CD14-positive monocyte (primary cell): ENCODE measurements around the gene FLRT1. TPM values are rescaled to one million over a fixed set of nuclear protein-coding genes. Genes with fewer than 3 reads are reported as not detected.
A peak's percentile ranks its signal among the peaks of the same experiment; 100 is the strongest.

ENCODE experiments used
- DNase-seq, 3 donors: peaks; one replicate each; pipeline ENCODE4 v3.0.0-alpha.2; 2011 to 2022
- H2AFZ ChIP-seq: 2 replicates; pipeline ENCODE4 v1.6.0; 2012; ENCODE audit warnings: mild to moderate bottlenecking, low read depth, low read length, inconsistent platforms; ENCODE audit not compliant: insufficient read depth, poor library complexity, severe bottlenecking
- H3K27ac ChIP-seq, 2 donors: 1 replicate in 1 of 2; 2 replicates in 1 of 2; pipeline ENCODE4 v1.5.1; 2012 to 2013; ENCODE audit warnings: low read length in 2 of 2, control low read depth in 1 of 2, inconsistent platforms in 1 of 2, low read depth in 1 of 2, mild to moderate bottlenecking in 1 of 2
- H3K27me3 ChIP-seq, 2 donors: one replicate each; pipeline versions ENCODE4 v1.6.0 to v1.6.1; 2011 to 2013; ENCODE audit warnings: low read length in 2 of 2; ENCODE audit not compliant: control insufficient read depth in 2 of 2, insufficient read depth in 2 of 2
- H3K36me3 ChIP-seq, 2 donors: replicated peaks in 1 of 2; 1 replicate in 1 of 2; 2 replicates in 1 of 2; pipeline versions ENCODE4 v1.5.1 to v1.6.1; 2012 to 2013; ENCODE audit warnings: low read length in 2 of 2, control low read depth in 1 of 2, inconsistent platforms in 1 of 2, mild to moderate bottlenecking in 1 of 2; ENCODE audit not compliant: insufficient read depth in 2 of 2, control insufficient read depth in 1 of 2
- H3K4me1 ChIP-seq, 2 donors: 1 replicate in 1 of 2; 2 replicates in 1 of 2; pipeline versions ENCODE4 v1.5.1 to v1.6.1; 2012 to 2013; ENCODE audit warnings: low read length in 2 of 2, control low read depth in 1 of 2, inconsistent platforms in 1 of 2, mild to moderate bottlenecking in 1 of 2, moderate library complexity in 1 of 2; ENCODE audit not compliant: insufficient read depth in 2 of 2, control insufficient read depth in 1 of 2
- H3K4me2 ChIP-seq: replicated peaks from 2 replicates; pipeline ENCODE3; 2012; ENCODE audit warnings: low read length, moderate library complexity, mild to moderate bottlenecking; ENCODE audit not compliant: poor library complexity, severe bottlenecking; ENCODE audit errors: extremely low read depth
- H3K4me3 ChIP-seq, 3 experiments: fragments of 200-600 bp in 1 of 3; sonication (generic) in 1 of 3; replicated peaks in 1 of 3; 1 replicate in 2 of 3; 2 replicates in 1 of 3; pipeline ENCODE4 v1.5.1; 2011 to 2013; ENCODE audit warnings: low read length in 3 of 3, mild to moderate bottlenecking in 3 of 3, control low read depth in 2 of 3, low read depth in 2 of 3, inconsistent platforms in 1 of 3, moderate library complexity in 1 of 3
- H3K79me2 ChIP-seq: 2 replicates; pipeline ENCODE4 v1.6.0; 2012; ENCODE audit warnings: mild to moderate bottlenecking, control low read depth, inconsistent platforms, low read length, moderate library complexity; ENCODE audit not compliant: insufficient read depth
- H3K9ac ChIP-seq: 2 replicates; pipeline ENCODE4 v1.6.0; 2017; ENCODE audit warnings: low read length, mild to moderate bottlenecking; ENCODE audit not compliant: insufficient read depth, poor library complexity, severe bottlenecking
- H3K9me3 ChIP-seq, 2 donors: replicated peaks in 1 of 2; 1 replicate in 1 of 2; 2 replicates in 1 of 2; pipeline versions ENCODE4 v1.5.1 to v1.6.1; 2012 to 2013; ENCODE audit warnings: low read length in 2 of 2, control low read depth in 1 of 2; ENCODE audit not compliant: control insufficient read depth in 1 of 2, insufficient read depth in 1 of 2
- H4K20me1 ChIP-seq: 2 replicates; pipeline ENCODE4 v1.6.0; 2012; ENCODE audit warnings: mild to moderate bottlenecking, low read length, control low read depth, moderate library complexity; ENCODE audit not compliant: insufficient read depth
- H3K27ac Mint-ChIP-seq, 7 donors: one replicate each; pipeline ENCODE4 v1.8.0; 2020; ENCODE audit warnings: mild to moderate bottlenecking in 7 of 7, mixed read lengths in 7 of 7, moderate library complexity in 6 of 7, inconsistent platforms in 2 of 7
- H3K27me3 Mint-ChIP-seq, 3 donors: one replicate each; pipeline ENCODE4 v1.8.0; 2021 to 2022; ENCODE audit warnings: low read depth in 3 of 3, mild to moderate bottlenecking in 3 of 3, mixed read lengths in 3 of 3, moderate library complexity in 3 of 3, inconsistent platforms in 1 of 3
- H3K36me3 Mint-ChIP-seq, 2 donors: one replicate each; pipeline ENCODE4 v1.8.0; 2020; ENCODE audit warnings: mixed read lengths in 2 of 2, inconsistent platforms in 1 of 2, mild to moderate bottlenecking in 1 of 2
- H3K4me1 Mint-ChIP-seq: one replicate; pipeline ENCODE4 v1.8.0; 2020; ENCODE audit warnings: mild to moderate bottlenecking, mixed read lengths
- H3K4me3 Mint-ChIP-seq, 2 donors: one replicate each; pipeline ENCODE4 v1.8.0; 2020; ENCODE audit warnings: mild to moderate bottlenecking in 2 of 2, mixed read lengths in 2 of 2, moderate library complexity in 1 of 2
- H3K9me3 Mint-ChIP-seq, 7 donors: one replicate each; pipeline ENCODE4 v1.8.0; 2020 to 2022; ENCODE audit warnings: mixed read lengths in 7 of 7, mild to moderate bottlenecking in 6 of 7, moderate library complexity in 6 of 7, inconsistent platforms in 2 of 7
- CTCF ChIP-seq: fragments of 200-600 bp; IDR thresholded peaks from one replicate; pipeline ENCODE4 v1.8.0; 2022; ENCODE audit warnings: antibody characterized with exemption, mild to moderate bottlenecking
- WGBS: methylation state at CpG from one replicate; pipeline ENCODE4 v1.1.5; 2013; ENCODE audit warnings: missing lambda C conversion rate; ENCODE audit not compliant: insufficient coverage; 5-methylcytosine and 5-hydroxymethylcytosine counted together
- intact Hi-C, 2 donors: fragments of 100-400 bp; cut with micrococcal nuclease; formaldehyde crosslinking; loops; one replicate each; pipeline versions ENCODE4 v1.15.0 to v1.15.1; 2023
- polyA plus RNA-seq, 3 donors: library from polyadenylated mRNA; depleted of rRNA in 1 of 3; unstranded in 2 of 3; stranded (reverse) in 1 of 3; fragments of 300-500 nt in 2 of 3; fragments of >200 nt in 1 of 3; fragmentation: Illumina TruSeq in 2 of 3; gene quantifications; 1 replicate in 2 of 3; 2 replicates in 1 of 3; pipeline ENCODE4 v1.2.3, GENCODE V29; 2012 to 2021

Gene FLRT1
- polyA plus RNA-seq, 3 donors: not detected

- H3K36me3 ChIP-seq: no peaks in the 10 kb centered on the region
- no peak for DNase-seq
- H3K36me3 Mint-ChIP-seq: peaks cover 0 to 3% of the 10 kb centered on the region in 2 donors
- H3K79me2 ChIP-seq: no peaks in the 10 kb centered on the region
- intact Hi-C loops: no loop called here
- peaks cover 0 to 6% (median 0%) of the 10 kb centered on the region in 7 donors for H3K9me3 Mint-ChIP-seq
- no peak for TF ChIP-seq CTCF
- peak overlapping the region; percentile 13 to 74 (median 42) for H3K4me3 ChIP-seq
- H3K9ac ChIP-seq: peak overlapping the region; percentile 55
- H3K27me3 ChIP-seq: peaks cover 11 to 36% of the 10 kb centered on the region in 2 donors
- H3K27me3 Mint-ChIP-seq: peaks cover 34 to 48% (median 35%) of the 10 kb centered on the region in 3 donors
- H3K9me3 ChIP-seq: peaks cover 0 to 5% of the 10 kb centered on the region in 2 donors
- WGBS: 16% methylated on average over 33 of the region's 35 CpGs
- peak overlapping the region; percentile 83 for H3K4me2 ChIP-seq
- peaks cover 11 to 14% of the 10 kb centered on the region in 2 donors for H3K4me1 ChIP-seq
- H3K4me3 Mint-ChIP-seq: peak overlapping the region; percentile 75 to 87
- no peaks in the 10 kb centered on the region for H4K20me1 ChIP-seq
- no peak overlapping the region for H3K27ac Mint-ChIP-seq
- peaks cover 11% of the 10 kb centered on the region for H3K4me1 Mint-ChIP-seq
- H2AFZ ChIP-seq: peak overlapping the region; percentile 88
- H3K27ac ChIP-seq: no peak overlapping the region
Measured at GRCh38 chr11:64060263-64060860, 24.6 kb downstream of the FLRT1 start.

GRCh38 chr11:64060861-64061444, 25.2 kb downstream of the FLRT1 start:
- Histone ChIP-seq H4K20me1 (no peaks in the 10 kb centered on the region), H3K27ac (no peak overlapping the region), H2AFZ (peak overlapping the region; percentile 88), H3K36me3 (no peaks in the 10 kb centered on the region), H3K9ac (peak overlapping the region; percentile 55), H3K79me2 (no peaks in the 10 kb centered on the region), H3K4me2 (peak overlapping the region; percentile 83), H3K4me3 (peak overlapping the region; percentile 33 to 74 (median 42)), H3K27me3 (peaks cover 11 to 36% of the 10 kb centered on the region in 2 donors), H3K4me1 (peaks cover 11 to 14% of the 10 kb centered on the region in 2 donors), H3K9me3 (peaks cover 0 to 5% of the 10 kb centered on the region in 2 donors)
- Mint-ChIP-seq H3K36me3 (peaks cover 0 to 3% of the 10 kb centered on the region in 2 donors), H3K27ac (peak overlapping the region in 2 of 7 donors; percentile 41 to 77), H3K27me3 (peaks cover 34 to 48% (median 35%) of the 10 kb centered on the region in 3 donors), H3K4me1 (peaks cover 11% of the 10 kb centered on the region), H3K9me3 (peaks cover 0 to 6% (median 0%) of the 10 kb centered on the region in 7 donors), H3K4me3 (peak overlapping the region; percentile 75 to 94)
- intact Hi-C loops: no loop called here
- DNase-seq: peak; percentile 10 to 42 (median 37)
- no peak for TF ChIP-seq CTCF
- under 1% methylated on average over 35 of the region's 42 CpGs for WGBS
